Activated naive CD4-positive, alpha-beta T cell treated with anti-CD3 and anti-CD28 coated beads, Interleukin-2, amount 50 U/mL, for 72 hours (primary cell): ENCODE data around the gene INSM1. TPM values are rescaled to one million over a fixed set of nuclear protein-coding genes. Genes with fewer than 3 reads are reported as not detected.

ENCODE experiments used
- ATAC-seq, 2 donors: fragments of 150-1000 bp; cut with Tn5 transposase; 2 replicates each; pipeline ENCODE4 v1.10.0; 2021; ENCODE audit warnings: mild to moderate bottlenecking in 2 of 2, moderate library complexity in 2 of 2
- DNase-seq, 2 donors: peaks; one replicate each; pipeline ENCODE4 v3.0.0; 2021 to 2022; ENCODE audit warnings: low spot score in 2 of 2
- H3K27ac Mint-ChIP-seq, 2 donors: one replicate each; pipeline ENCODE4 v1.8.0; 2022; ENCODE audit warnings: mild to moderate bottlenecking in 2 of 2, mixed read lengths in 2 of 2
- H3K36me3 Mint-ChIP-seq, 2 donors: one replicate each; pipeline ENCODE4 v1.8.0; 2022; ENCODE audit warnings: mixed read lengths in 2 of 2
- H3K9me3 Mint-ChIP-seq, 2 donors: one replicate each; pipeline ENCODE4 v1.8.0; 2022; ENCODE audit warnings: mixed read lengths in 2 of 2
- total RNA-seq, 2 donors: library from RNA; stranded (reverse); gene quantifications; one replicate each; pipeline ENCODE4 v1.2.3, GENCODE V29; 2022

Gene INSM1
- 1 to 10 TPM in 1 of 2 donors, under 1 TPM in 1; 0.41 to 7.0 TPM for total RNA-seq

- ATAC-seq, result peak; percentile 26 to 27
- peak within 1 kb of the TSS in 1 of 2 donors; percentile 72 for H3K27ac Mint-ChIP-seq
- peaks cover 0 to 20% of the 10 kb centered on the region in 2 donors for H3K36me3 Mint-ChIP-seq
- DNase-seq, result peak in 1 of 2 donors; percentile 13
- no peaks in the 10 kb centered on the region for H3K9me3 Mint-ChIP-seq
Observed at GRCh38 chr20:20367575-20368417, at the start of gene INSM1. Gene INSM1, plus strand, starts transcription at chr20:20368104. Its CDS starts 164 bp downstream, at chr20:20368268.

- ATAC-seq, result no peak
- no peaks in the 10 kb centered on the region for H3K36me3 Mint-ChIP-seq
- H3K9me3 Mint-ChIP-seq, result peaks cover 0 to 8% of the 10 kb centered on the region in 2 donors
- no peak overlapping the region for H3K27ac Mint-ChIP-seq
- no peak for DNase-seq
Observed at GRCh38 chr20:20318365-20319161, 49.3 kb upstream of the INSM1 start.

GRCh38 chr20:20321134-20321533, 46.8 kb upstream of the INSM1 start:
- Mint-ChIP-seq H3K9me3 (peaks cover 0 to 8% of the 10 kb centered on the region in 2 donors), H3K27ac (no peak overlapping the region), H3K36me3 (no peaks in the 10 kb centered on the region)
- no peak for ATAC-seq
- no peak for DNase-seq

GRCh38 chr20:20321917-20322316, 46.0 kb upstream of the INSM1 start:
- no peaks in the 10 kb centered on the region for H3K36me3 Mint-ChIP-seq
- DNase-seq (no peak), ATAC-seq (no peak)
- peaks cover 0 to 8% of the 10 kb centered on the region in 2 donors for H3K9me3 Mint-ChIP-seq
- H3K27ac Mint-ChIP-seq, result no peak overlapping the region

- DNase-seq (no peak), ATAC-seq (no peak)
- no peaks in the 10 kb centered on the region for H3K36me3 Mint-ChIP-seq
- peaks cover 0 to 8% of the 10 kb centered on the region in 2 donors for H3K9me3 Mint-ChIP-seq
- H3K27ac Mint-ChIP-seq, result no peak overlapping the region
Observed at GRCh38 chr20:20322912-20323311, 45.0 kb upstream of the INSM1 start.

GRCh38 chr20:20327746-20328145, 40.2 kb upstream of the INSM1 start:
- Mint-ChIP-seq H3K9me3 (no peaks in the 10 kb centered on the region), H3K27ac (no peak overlapping the region), H3K36me3 (no peaks in the 10 kb centered on the region)
- ATAC-seq, result no peak
- no peak for DNase-seq

- DNase-seq, result no peak
- ATAC-seq, result no peak
- H3K9me3 Mint-ChIP-seq, result no peaks in the 10 kb centered on the region
- no peaks in the 10 kb centered on the region for H3K36me3 Mint-ChIP-seq
- H3K27ac Mint-ChIP-seq, result no peak overlapping the region
Observed at GRCh38 chr20:20329564-20329963, 38.3 kb upstream of the INSM1 start.

- no peak for ATAC-seq
- DNase-seq, result no peak
- H3K36me3 Mint-ChIP-seq, result no peaks in the 10 kb centered on the region
- H3K9me3 Mint-ChIP-seq, result no peaks in the 10 kb centered on the region
- H3K27ac Mint-ChIP-seq, result no peak overlapping the region
Observed at GRCh38 chr20:20331156-20331555, 36.7 kb upstream of the INSM1 start.

GRCh38 chr20:20331817-20332216, 36.1 kb upstream of the INSM1 start:
- DNase-seq (no peak), ATAC-seq (no peak)
- peaks cover 0 to 1% of the 10 kb centered on the region in 2 donors for H3K9me3 Mint-ChIP-seq
- no peaks in the 10 kb centered on the region for H3K36me3 Mint-ChIP-seq
- H3K27ac Mint-ChIP-seq, result no peak overlapping the region

- ATAC-seq (no peak), DNase-seq (no peak)
- Mint-ChIP-seq H3K27ac (no peak overlapping the region), H3K9me3 (peaks cover 0 to 7% of the 10 kb centered on the region in 2 donors), H3K36me3 (no peaks in the 10 kb centered on the region)
Observed at GRCh38 chr20:20333866-20334265, 34.0 kb upstream of the INSM1 start.

GRCh38 chr20:20334489-20334888, 33.4 kb upstream of the INSM1 start:
- peaks cover 0 to 7% of the 10 kb centered on the region in 2 donors for H3K9me3 Mint-ChIP-seq
- no peak overlapping the region for H3K27ac Mint-ChIP-seq
- peak in 1 of 2 donors; percentile 58 for ATAC-seq
- DNase-seq, result no peak
- H3K36me3 Mint-ChIP-seq, result no peaks in the 10 kb centered on the region

- Mint-ChIP-seq H3K36me3 (no peaks in the 10 kb centered on the region), H3K9me3 (peaks cover 0 to 7% of the 10 kb centered on the region in 2 donors), H3K27ac (no peak overlapping the region)
- DNase-seq, result no peak
- no peak for ATAC-seq
Observed at GRCh38 chr20:20338133-20338730, 29.7 kb upstream of the INSM1 start.

- ATAC-seq (no peak), DNase-seq (no peak)
- Mint-ChIP-seq H3K9me3 (peaks cover 0 to 7% of the 10 kb centered on the region in 2 donors), H3K36me3 (no peaks in the 10 kb centered on the region), H3K27ac (no peak overlapping the region)
Observed at GRCh38 chr20:20340443-20340842, 27.5 kb upstream of the INSM1 start.

GRCh38 chr20:20341371-20341770, 26.5 kb upstream of the INSM1 start:
- Mint-ChIP-seq H3K9me3 (peaks cover 0 to 7% of the 10 kb centered on the region in 2 donors), H3K36me3 (no peaks in the 10 kb centered on the region), H3K27ac (no peak overlapping the region)
- DNase-seq (no peak), ATAC-seq (no peak)

GRCh38 chr20:20342066-20342465, 25.8 kb upstream of the INSM1 start:
- Mint-ChIP-seq H3K36me3 (no peaks in the 10 kb centered on the region), H3K27ac (no peak overlapping the region), H3K9me3 (peaks cover 0 to 4% of the 10 kb centered on the region in 2 donors)
- ATAC-seq, result no peak
- DNase-seq, result no peak

- DNase-seq (no peak), ATAC-seq (no peak)
- Mint-ChIP-seq H3K9me3 (no peaks in the 10 kb centered on the region), H3K27ac (no peak overlapping the region), H3K36me3 (no peaks in the 10 kb centered on the region)
Observed at GRCh38 chr20:20343932-20344331, 24.0 kb upstream of the INSM1 start.

GRCh38 chr20:20344476-20344875, 23.4 kb upstream of the INSM1 start:
- no peaks in the 10 kb centered on the region for H3K36me3 Mint-ChIP-seq
- H3K27ac Mint-ChIP-seq, result no peak overlapping the region
- no peaks in the 10 kb centered on the region for H3K9me3 Mint-ChIP-seq
- no peak for ATAC-seq
- no peak for DNase-seq
